CD4-positive, alpha-beta T cell treated with Interleukin-21 for 1 hour (primary cell): Measurements from ENCODE around the gene TREM1.
"Not testable (repeated sequence)": the region's sequence is repeated elsewhere in the genome, so short reads cannot be mapped to it uniquely, and the experiment has no call there.

Experiments
- DNase-seq: peaks from one replicate; pipeline ENCODE4 v3.0.0-alpha.2; 2020

The TREM1 gene

DNA sequence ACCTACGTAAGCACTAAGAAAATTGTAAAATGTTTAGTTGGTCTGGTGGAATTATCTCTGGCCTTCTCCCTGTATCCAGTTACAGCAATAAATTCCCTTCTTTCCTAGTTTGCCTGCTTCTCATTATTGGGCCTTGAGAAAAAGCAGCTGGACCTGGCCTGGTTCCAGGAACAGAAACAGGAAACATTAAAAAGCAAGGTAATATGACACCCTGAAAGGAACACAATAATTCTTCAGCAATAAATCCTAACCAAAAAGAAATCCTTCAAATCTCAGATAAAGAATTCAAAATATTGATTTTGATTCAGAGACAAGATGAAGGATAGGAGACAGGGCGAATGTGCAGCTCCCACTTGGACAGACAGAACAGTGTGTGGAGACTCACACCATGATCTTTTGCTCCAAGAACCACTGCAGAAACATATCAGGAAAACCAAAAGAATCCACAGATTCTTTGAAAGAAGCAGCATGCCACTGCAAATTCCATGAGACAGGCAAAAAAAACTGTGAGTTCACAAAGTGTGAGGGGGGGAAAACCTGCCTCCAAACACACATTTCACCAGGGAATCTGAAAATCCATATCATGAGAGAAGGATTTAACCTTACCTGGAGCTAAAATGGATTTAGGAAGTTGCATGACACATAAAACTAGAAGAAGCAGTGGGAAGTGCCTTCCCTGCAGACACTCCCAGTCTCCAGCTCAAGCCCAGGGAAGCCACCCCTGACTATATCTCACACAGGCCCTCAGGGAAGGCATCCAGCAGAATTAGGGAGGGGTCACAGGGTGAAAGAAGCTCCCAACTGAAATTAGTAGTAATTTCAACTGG, 28.9 kb downstream of the TREM1 start:
- DNase-seq, result no peak

DNA sequence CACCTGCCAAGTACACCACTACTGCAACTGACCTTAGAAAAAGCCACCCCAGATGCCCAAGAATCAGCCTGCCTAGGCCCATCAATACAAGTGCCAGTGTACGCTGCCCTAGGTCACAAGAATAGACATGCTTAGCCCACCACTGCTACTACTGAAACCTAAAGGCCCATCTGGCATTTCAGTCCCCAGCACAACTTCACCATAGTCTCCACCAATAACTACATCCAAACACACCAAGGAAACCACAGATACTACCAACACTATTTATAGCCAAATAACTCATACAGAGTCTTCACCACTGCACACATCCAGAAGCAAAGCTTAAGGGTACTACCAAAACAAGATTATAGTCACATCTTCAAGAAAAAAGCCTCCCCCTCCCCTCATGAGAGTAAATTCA, 30.1 kb downstream of the TREM1 start:
- DNase-seq, result no peak

DNA sequence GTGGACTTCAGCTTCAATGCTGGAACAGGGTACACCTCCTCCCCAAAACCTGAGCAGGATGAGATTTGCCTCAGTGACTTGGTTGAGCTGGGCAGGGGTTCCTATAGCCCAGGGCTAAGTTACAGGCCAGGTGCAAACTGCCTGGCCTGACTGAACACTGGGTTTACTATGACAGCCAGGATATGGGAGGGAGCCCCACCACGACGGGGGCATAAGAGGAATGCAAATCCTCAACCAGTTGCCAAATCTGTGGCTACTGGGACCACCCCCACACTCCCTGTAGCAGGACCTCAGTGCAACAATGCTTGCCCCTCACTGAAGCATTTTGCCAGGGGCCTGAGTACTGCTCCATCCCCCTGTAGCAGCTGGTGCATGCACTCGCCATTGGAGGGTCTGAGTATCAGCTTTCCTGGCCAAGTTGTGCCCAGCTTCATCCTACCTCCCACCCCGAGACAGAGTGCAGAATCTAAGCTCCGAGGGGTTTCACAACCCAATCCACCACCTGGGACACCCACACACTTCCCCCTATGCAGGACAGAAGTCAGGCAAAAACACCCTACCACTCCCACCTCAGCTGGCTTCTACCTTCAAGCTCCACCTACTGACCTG, 30.7 kb downstream of the TREM1 start:
- DNase-seq, result no peak

DNA sequence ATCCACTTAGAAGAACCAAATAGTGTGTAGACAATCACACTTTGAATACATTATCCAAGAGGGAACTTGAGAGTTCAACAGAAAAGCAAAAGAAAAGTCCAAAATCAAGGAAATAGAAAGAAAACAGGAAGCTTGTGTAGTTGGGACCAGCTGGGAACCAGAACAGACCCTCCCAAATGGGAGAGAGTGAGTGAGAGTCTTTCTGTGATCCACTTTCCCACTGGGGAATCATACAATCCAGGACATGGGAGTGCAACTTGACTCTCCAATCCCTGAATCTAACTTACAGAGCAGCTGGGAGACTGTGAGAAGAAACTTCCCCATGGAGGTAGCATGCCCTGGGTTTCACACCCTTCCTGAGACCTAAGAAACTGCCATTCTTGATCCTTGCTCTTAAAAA, 31.4 kb downstream of the TREM1 start:
- DNase-seq, result no peak

DNA sequence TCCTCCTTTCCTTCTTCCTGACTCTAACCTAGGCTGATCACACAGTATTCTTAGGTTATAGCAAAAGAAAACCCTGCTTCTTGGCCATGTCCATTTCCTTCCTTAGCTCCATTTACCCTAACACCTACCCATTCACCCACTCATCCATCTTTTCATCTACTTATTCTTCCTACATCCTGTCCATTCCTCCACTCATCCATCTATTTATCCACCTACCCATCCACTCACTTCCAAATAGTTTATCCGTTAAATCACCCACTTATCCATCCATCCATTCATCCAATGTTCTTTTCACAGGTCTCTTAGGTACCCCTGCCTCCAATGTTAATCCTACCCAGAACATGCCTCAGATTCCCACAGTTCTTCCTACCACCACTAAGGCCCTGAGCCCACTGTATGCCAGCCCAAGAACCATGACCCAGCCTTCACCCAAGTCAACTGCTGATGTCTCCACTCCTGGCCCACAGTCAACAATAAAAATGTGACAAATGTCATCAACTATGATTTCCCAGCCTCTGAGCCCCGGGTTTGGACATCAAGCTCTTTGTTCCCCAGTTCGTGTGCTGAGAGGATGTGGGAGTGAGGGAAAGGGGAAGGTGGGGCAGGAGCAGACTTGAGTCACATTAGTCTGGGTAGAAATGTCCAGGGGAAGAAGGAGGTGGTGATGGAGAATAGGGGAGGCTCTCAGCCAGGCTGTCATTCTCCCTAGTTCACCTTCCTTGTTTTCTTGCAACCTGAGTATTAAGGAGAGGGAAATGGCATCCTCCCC, 33.9 kb downstream of the TREM1 start:
- DNase-seq, result no peak

DNA sequence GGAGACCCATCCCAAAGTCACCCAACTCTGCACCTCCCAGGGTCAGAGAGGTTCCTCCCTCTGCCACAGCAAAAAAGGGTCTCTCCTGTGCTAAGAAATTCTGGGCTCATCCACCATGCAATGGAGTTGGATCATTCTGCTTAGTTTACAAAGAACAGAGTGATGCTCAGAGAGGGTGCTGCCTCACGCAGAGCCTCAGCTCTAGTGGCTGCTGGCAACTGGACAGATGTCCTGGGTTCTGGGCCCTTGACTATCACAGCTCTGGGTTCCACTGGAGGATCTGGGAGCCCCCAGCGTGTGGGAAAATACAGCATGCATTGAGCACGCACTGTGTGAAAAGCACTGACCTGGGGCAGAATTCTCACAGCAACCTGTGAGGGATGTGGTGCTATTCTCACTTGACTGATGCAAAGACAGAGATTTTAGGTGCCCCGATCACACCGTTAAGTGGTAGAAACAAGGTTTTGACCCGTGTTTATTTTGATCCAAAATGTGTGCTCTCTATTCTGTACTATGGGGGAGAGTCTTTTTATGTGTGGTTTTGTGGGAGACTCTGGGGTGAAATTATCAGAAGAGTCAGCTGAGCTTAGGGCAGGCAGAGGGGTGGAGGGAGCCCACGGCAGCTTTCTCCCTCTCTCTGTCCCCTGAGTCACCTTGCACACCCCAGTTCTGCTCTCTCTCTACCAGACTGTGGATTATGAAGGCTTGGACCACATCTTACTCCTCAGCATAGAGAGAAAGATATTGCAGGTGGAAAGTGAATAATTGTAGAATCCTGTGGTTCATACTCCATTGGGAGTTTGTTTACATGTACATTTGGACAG, 38.4 kb downstream of the TREM1 start:
- no peak for DNase-seq

DNA sequence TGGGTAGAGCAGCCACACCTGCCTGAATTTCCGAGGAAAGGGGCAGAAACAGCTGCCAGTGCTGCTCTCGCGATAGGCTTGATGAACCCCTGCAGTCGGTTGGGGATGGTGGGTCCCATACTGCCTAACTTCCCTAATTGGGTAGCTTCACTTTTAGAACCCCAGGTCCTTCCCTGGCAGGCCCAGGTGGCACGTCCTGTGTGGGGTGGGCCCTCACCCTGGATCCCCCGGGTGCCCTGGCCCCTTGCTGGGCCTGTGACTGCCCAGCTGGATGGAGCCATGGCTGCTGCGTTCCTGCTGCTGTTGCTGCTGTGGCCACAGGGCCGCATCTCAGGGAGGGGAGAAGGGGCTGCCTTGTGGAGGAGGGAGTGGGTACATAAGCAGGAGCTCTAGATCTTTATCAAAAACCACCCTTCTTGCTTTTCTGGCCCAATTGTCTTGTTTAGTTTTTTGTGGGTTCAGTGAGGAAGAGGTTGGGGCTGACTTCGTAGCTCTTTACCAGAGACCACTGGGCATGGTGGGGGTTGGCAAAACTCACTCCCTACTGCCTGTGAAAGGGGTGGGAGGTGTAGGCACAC, 39.1 kb downstream of the TREM1 start:
- no peak for DNase-seq

DNA sequence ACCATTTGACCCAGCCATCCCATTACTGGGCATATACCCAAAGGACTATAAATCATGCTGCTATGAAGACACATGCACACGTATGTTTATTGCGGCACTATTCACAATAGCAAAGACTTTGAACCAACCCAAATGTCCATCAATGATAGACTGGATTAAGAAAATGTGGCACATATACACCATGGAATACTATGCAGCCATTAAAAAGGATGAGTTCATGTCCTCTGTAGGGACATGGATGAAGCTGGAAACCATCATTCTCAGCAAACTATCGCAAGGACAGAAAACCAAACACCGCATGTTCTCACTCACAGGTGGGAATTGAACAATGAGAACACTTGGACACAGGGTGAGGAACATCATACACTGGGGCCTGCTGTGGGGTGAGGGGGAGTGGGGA, 40.0 kb downstream of the TREM1 start:
- DNase-seq, result not testable (repeated sequence)

DNA sequence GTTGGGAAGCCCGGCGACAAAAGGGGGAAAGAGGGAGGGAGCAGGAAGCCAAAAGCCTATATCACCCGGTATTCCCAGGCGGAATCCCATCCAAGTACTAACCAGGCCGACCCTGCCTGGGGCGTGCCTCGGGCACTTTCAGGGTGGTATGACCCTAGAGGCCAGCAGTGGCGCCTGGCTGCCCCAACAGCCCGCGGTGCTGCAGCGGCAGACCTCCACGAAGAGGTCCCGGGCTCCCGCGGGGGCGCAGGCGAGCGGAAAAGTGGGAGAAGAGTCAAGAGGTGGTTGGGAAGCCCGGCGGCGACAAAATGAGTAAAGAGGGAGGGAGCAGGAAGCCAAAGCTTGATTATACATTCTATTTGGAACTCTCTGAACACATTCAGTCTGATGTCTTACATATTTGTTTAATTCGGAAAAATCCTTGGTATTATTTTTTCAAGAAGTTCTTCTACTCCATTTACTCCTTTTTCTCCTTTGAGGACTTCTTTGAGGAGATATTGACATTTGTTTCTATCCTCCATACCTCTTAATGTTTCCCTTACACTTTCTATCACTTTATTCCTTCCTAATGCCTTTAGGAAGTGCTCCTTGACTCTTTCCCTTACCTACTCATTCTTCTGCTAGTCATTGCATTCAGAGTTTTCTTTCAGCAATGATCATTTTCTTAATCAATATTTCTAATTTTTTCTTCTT, 46.9 kb downstream of the TREM1 start:
- DNase-seq, result no peak

DNA sequence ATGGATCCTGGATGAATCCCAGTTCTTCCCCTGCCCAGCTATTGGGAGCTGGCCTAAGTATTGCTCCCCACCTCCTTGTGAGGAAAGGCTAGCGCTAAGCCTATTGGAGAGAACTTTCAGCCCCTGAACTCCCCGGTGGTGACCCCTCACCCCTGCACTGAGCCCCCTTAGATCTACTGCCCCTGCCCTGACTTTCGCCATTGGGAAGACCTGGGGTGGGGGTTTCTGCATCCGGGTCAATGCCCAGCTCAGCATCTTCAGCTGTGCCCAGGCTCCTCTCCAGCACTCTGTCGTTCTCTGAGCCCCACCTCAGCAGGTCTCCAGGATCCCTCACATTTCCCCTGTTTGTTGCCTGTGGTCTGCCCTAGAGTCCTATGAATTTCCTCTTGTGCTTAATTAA, 49.4 kb downstream of the TREM1 start:
- no peak for DNase-seq

DNA sequence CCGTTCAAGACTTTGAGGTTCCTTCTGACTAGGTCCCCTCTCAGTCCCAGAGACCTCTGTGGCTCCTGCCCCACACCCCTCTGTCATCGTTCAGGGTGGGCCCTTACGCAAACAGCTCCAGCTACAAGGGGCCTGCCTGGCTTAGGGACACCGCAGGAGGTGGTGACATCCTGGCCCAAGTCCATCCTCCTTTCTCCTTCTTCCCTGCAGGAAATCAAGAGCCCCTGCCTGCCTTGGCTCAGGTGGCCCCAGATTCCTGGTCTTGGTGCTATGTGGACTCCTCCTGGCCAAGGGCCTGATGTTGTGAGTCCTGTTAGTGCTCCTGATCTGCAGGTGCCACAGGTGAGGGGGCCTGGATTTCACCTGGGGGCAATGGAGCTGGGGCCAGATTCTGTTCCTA, 50.2 kb downstream of the TREM1 start:
- no peak for DNase-seq

DNA sequence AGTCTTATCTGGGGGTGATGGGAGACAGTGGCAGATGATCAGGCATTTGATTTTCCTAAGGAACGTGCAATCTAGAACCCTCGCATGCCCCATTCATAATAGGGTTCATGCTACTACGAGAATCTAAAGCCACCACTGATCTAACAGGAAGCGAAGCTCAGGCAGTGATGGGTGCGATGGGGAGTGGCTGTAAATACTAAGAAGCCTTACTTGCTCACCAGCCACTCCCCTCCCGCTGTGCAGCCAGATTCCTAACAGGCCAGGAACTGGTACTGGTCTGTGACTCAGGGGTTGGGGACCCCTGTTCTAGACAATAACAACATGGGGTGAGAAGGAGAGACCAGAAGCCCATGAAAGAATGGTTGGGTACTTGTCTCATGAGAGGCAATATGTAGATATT, 53.8 kb downstream of the TREM1 start:
- no peak for DNase-seq

DNA sequence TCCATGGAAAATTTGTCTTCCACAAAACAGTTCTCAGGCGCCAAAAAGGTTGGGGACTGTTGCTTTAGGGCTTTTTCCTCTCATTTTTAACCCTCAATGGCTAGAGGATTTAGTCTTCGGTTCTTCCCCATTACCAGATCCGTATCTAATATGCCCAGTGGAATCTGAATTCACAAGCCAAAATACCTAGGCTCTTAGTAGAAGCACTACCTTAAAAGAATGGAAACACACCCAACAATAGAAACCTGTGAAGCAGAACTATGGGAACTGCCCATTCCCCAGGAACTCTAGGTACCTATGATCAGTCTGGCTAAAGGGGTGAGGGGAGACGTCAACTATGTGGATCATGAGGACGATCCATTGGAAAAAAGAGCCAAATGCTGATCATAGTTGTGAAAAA, 55.2 kb downstream of the TREM1 start:
- no peak for DNase-seq

DNA sequence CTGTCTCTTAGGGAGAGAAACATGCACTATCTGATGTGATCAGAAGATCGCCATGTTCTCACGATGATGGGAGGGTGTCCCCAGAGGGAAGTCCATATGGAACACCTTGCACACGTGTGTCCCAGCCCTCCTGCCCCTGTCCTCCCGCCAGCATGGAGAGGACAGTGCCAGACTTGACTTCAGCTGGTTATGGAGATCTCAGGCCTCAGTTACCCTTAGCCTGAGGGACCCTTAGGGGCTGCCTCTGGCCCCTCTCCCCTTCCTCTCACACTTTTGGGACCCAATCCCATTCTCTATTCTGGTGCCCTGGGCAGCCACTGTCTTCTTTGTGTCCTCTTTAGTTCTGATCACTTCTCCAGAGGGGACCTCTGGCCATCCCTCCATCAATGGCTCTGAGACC, 56.8 kb downstream of the TREM1 start:
- no peak for DNase-seq

DNA sequence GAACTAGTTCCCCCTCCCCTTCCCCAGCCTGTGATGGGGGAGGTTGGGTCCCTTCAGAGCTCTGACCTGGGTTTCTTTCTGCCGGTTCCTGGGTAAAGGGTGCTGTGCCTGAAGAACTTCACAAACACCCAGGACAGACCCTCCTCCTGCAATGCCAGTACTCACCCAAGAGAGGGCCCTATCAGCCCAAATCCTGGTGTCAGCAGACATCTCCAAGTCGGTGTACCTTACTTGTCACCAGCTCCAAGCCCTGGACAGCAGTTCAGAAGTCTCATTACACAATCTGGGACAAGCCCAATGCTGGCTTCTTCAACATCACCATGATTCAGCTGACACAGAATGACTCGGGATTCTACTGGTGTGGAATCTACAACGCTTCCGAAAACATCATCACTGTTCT, 57.9 kb downstream of the TREM1 start:
- no peak for DNase-seq

DNA sequence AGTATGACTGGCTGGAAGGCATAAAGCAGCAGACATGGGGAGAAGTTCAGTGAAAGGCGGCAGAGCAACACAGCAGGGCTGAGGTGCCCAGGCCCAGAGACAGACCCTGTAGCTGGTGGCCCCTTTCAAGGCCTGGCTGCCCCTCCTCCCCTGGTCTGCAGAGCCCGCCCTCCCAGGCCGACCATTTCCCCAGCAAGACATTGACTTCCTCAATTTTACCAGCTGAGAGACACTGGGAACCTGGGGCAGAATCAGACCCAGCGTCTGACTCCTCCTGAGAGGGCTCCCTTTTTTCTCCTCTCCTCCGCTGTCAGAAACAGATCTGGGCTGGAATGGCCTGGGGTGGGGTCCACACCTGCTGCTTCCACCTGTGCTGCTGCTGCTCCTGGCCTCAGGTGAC, 58.4 kb downstream of the TREM1 start, which contains the start of gene TREML4:
TSS of gene TREML4 (plus strand) at position 254 of the 400 bp plus-strand sequence. CDS start at position 333, 79 bp downstream.
- DNase-seq, result no peak

DNA sequence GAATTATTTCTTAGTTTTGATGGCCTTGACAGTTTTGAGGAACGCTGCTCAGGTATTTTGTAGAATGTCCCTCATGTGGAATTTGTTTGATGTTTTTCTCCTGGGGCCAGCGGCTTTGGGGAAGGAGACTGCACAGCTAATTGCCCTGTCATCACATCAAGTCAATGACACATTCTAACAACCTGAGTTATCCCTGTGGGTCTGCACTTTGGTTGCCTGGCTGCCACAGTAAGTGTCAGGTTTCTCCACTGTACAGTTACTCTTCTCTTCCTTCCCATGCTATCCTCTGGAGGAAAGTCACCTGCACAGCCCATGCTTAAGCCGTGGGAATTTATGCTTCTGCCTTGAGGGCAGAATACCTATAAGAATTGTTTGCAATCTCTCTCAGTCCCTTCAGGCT, 59.7 kb downstream of the TREM1 start:
- no peak for DNase-seq

DNA sequence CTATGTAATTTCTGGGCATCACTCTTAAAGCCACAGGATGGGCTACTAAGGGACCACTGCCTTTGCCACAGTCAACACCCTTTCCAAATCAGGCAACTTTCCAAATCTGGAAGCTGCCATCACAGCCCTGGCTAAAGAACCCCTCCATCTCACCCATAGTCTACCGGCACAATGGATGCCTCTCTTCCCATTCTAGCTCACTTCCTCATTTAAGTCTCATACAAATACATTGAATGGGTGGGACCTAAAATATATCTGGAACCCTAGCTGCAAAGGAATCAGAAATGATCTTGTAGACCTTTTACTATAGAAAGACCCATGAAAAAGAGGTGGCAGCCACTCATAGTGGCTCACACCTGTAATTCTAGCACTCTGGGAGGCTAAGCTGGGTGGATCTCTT, 61.7 kb downstream of the TREM1 start:
- no peak for DNase-seq
